HepG2 (cell line): ENCODE measurements around the gene KDM2B. TPM values are rescaled to one million over a fixed set of nuclear protein-coding genes. Genes with fewer than 3 reads are reported as not detected.

Experiments
- ARNT ChIP-seq: fragments of 450-650 bp; IDR thresholded peaks from 2 replicates; pipeline ENCODE4 v1.6.1; 2017
- ATF7-NPFF ChIP-seq: sonication (generic); formaldehyde crosslinking; IDR thresholded peaks from 2 replicates; pipeline ENCODE4 v1.8.1; 2023; ENCODE audit warnings: mild to moderate bottlenecking, low read depth, missing genetic modification reagents, moderate library complexity
- ELF1 ChIP-seq: sonication (generic); formaldehyde crosslinking; IDR thresholded peaks from 2 replicates; pipeline ENCODE4 v1.4.0; 2020; ENCODE audit warnings: missing genetic modification reagents
- GTF3A ChIP-seq: sonication (generic); formaldehyde crosslinking; conservative IDR thresholded peaks from 2 replicates; pipeline ENCODE4 v1.4.0; 2020; ENCODE audit warnings: mild to moderate bottlenecking, missing genetic modification reagents
- HDAC2 ChIP-seq: sonication (generic); formaldehyde crosslinking; IDR thresholded peaks from 2 replicates; pipeline ENCODE4 v1.4.0; 2020; ENCODE audit warnings: missing genetic modification reagents
- JUND ChIP-seq: sonication (generic); formaldehyde crosslinking; IDR thresholded peaks from 2 replicates; pipeline ENCODE4 v1.8.0; 2022; ENCODE audit warnings: mild to moderate bottlenecking, missing genetic modification reagents
- MAFF ChIP-seq: IDR thresholded peaks from 2 replicates; pipeline ENCODE4 v1.6.1; 2011; ENCODE audit warnings: low read depth, low read length, improper control_type of control experiment
- MED1 ChIP-seq: sonication (generic); formaldehyde crosslinking; IDR thresholded peaks from 2 replicates; pipeline ENCODE4 v1.4.0; 2020; ENCODE audit warnings: missing genetic modification reagents
- MED8 ChIP-seq: sonication (generic); formaldehyde crosslinking; IDR thresholded peaks from 2 replicates; pipeline ENCODE4 v1.8.1; 2023; ENCODE audit warnings: mild to moderate bottlenecking, missing genetic modification reagents; ENCODE audit not compliant: insufficient replicate concordance
- NR2F6 ChIP-seq, 2 experiments: IDR thresholded peaks; 2 replicates each; pipeline ENCODE4 v1.6.1; 2016; ENCODE audit warnings: antibody characterized with exemption in 1 of 2, mild to moderate bottlenecking in 1 of 2
- RAD51 ChIP-seq: fragments of 450-650 bp; IDR thresholded peaks from 2 replicates; pipeline ENCODE4 v1.6.1; 2016; ENCODE audit warnings: borderline replicate concordance
- RARA ChIP-seq: IDR thresholded peaks from 2 replicates; pipeline ENCODE4 v1.6.1; 2016; ENCODE audit warnings: missing genetic modification reagents, missing compliant biosample characterization
- RNF2 ChIP-seq: fragments of 450-650 bp; conservative IDR thresholded peaks from 2 replicates; pipeline ENCODE4 v1.6.1; 2016; ENCODE audit warnings: low read depth
- SATB2 ChIP-seq: sonication (generic); formaldehyde crosslinking; IDR thresholded peaks from 2 replicates; pipeline ENCODE4 v1.5.0; 2020; ENCODE audit warnings: missing genetic modification reagents
- TMF1 ChIP-seq: sonication (generic); formaldehyde crosslinking; IDR thresholded peaks from 2 replicates; pipeline ENCODE4 v1.8.1; 2022; ENCODE audit warnings: low read depth, missing genetic modification reagents
- TOPORS ChIP-seq: sonication (generic); formaldehyde crosslinking; IDR thresholded peaks from 2 replicates; pipeline ENCODE4 v1.8.0; 2023; ENCODE audit warnings: mild to moderate bottlenecking, missing genetic modification reagents
- ZC3H4 ChIP-seq: sonication (generic); formaldehyde crosslinking; IDR thresholded peaks from 2 replicates; pipeline ENCODE4 v1.4.0; 2020; ENCODE audit warnings: missing genetic modification reagents, borderline replicate concordance
- ZKSCAN8 ChIP-seq: IDR thresholded peaks from 2 replicates; pipeline ENCODE4 v1.6.1; 2016; ENCODE audit warnings: borderline replicate concordance, missing genetic modification reagents, missing compliant biosample characterization
- ZNF124 ChIP-seq: sonication (generic); formaldehyde crosslinking; IDR thresholded peaks from 2 replicates; pipeline ENCODE4 v1.4.0; 2020; ENCODE audit warnings: missing genetic modification reagents
- ZNF17 ChIP-seq: sonication (generic); formaldehyde crosslinking; IDR thresholded peaks from 2 replicates; pipeline ENCODE4 v1.5.0; 2020; ENCODE audit warnings: mild to moderate bottlenecking, missing genetic modification reagents
- ZNF883 ChIP-seq: sonication (generic); formaldehyde crosslinking; IDR thresholded peaks from 2 replicates; pipeline ENCODE4 v1.5.1; 2020; ENCODE audit warnings: mild to moderate bottlenecking, missing genetic modification reagents; ENCODE audit errors: not compliant biosample characterization
- ZNF891 ChIP-seq: sonication (generic); formaldehyde crosslinking; IDR thresholded peaks from 2 replicates; pipeline ENCODE4 v1.5.0; 2020; ENCODE audit warnings: mild to moderate bottlenecking, missing genetic modification reagents
- polyA plus RNA-seq, 8 experiments: library from polyadenylated mRNA; depleted of rRNA in 3 of 8; stranded (reverse) in 7 of 8; unstranded in 1 of 8; fragments of >200 nt; fragmentation: Illumina TruSeq in 4 of 8; extraction: Trizol in 4 of 8; gene quantifications; 2 replicates each; pipeline versions ENCODE4 v1.2.1 to v1.2.3, GENCODE V29; 2011 to 2016; ENCODE audit warnings: low read depth in 4 of 8, missing spikeins in 1 of 8, mixed read lengths in 1 of 8; ENCODE audit not compliant: insufficient read depth in 1 of 8
- total RNA-seq, 5 experiments: library from RNA; depleted of rRNA; stranded (reverse); fragments of >200 nt; fragmentation: Illumina TruSeq; extraction: Trizol; gene quantifications; 2 replicates each; pipeline ENCODE4 v1.2.3, GENCODE V29; 2016; ENCODE audit warnings: low read depth in 1 of 5
- TF ChIP-seq, protein P1 (sequence below): sonication (generic); formaldehyde crosslinking; IDR thresholded peaks from 2 replicates; pipeline ENCODE4 v1.4.0; 2020; ENCODE audit warnings: mild to moderate bottlenecking, missing genetic modification reagents
- TF ChIP-seq, protein P2 (sequence below): sonication (generic); formaldehyde crosslinking; IDR thresholded peaks from 2 replicates; pipeline ENCODE4 v1.4.0; 2020; ENCODE audit warnings: missing genetic modification reagents
- TF ChIP-seq, protein P3 (sequence below): sonication (generic); formaldehyde crosslinking; IDR thresholded peaks from 2 replicates; pipeline ENCODE4 v1.4.0; 2020; ENCODE audit warnings: missing genetic modification reagents, mild to moderate bottlenecking, borderline replicate concordance
- TF ChIP-seq, protein P4 (sequence below): sonication (generic); formaldehyde crosslinking; conservative IDR thresholded peaks from 2 replicates; pipeline ENCODE4 v1.4.0; 2020; ENCODE audit warnings: missing genetic modification reagents

Gene KDM2B
- total and polyA plus RNA-seq, 2 of the 13 experiments (the other 11 are each of a cell fraction or from before 2014, with no cell fraction given), result 17.5 to 26.1 TPM

DNA sequence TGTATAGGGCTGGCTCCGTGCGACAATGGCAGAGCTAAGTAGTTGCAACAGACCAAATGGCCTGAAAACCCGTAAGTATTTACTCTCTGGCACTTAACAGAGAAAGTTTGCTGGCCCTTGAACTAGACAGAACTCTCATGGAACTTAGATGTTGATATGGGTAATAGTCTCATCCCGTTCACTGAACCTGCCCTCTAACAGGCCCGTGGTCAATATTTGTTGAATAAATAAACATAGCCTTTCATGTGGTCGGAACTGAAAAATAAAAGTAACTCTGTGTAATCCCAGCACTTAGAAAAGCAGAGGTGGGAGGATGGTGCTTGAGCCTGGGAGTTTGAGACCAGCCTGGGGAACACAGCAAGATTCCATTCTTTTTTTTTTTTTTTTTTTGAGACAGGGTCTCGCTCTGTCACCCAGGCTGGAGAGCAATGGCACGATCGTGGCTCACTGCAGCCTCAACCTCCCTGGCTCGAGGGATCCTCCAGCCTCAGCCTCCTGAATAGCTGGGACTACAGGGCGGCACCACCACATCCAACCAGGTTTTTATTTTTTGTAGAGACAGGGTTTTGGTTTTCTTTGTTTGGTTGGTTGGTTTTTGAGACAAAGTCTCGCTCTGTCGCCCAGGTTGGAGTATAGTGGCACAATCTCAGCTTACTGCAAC, 29.7 kb downstream of the KDM2B start (continued):
- TF ChIP-seq HDAC2 (peak; percentile 96), JUND (CRISPR knock-in tag) (no peak), MED8 (CRISPR knock-in tag) (peak; percentile 78), TOPORS (CRISPR knock-in tag) (no peak), MED1 (CRISPR knock-in tag) (peak; percentile 91), GTF3A (CRISPR knock-in tag) (no peak), ZC3H4 (CRISPR knock-in tag) (no peak), ZNF891 (no peak), ZNF17 (CRISPR knock-in tag) (no peak), RARA (peak; percentile 97), ZNF124 (CRISPR knock-in tag) (0 out of 2 replicates have a peak, but pooled peaks have one; percentile 58), ZNF883 (CRISPR knock-in tag) (no peak), RNF2 (no peak), NR2F6 (IDR thresholded peaks at IDR 0.05) (peak; percentile 94), NR2F6 (CRISPR knock-in tag; IDR thresholded peaks at IDR 0.05) (peak; percentile 93), RAD51 (no peak), ELF1 (CRISPR knock-in tag) (peak; percentile 18; the same call in 1 of the 2 replicates), ZKSCAN8 (CRISPR knock-in tag) (peak; percentile 83; the same call in 1 of the 2 replicates), ATF7-NPFF (CRISPR knock-in tag) (no peak), MAFF (no peak), ARNT (no peak), SATB2 (CRISPR knock-in tag) (no peak), TMF1 (CRISPR knock-in tag) (no peak)
- TF ChIP-seq, protein P1, sequence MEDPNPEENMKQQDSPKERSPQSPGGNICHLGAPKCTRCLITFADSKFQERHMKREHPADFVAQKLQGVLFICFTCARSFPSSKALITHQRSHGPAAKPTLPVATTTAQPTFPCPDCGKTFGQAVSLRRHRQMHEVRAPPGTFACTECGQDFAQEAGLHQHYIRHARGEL (CRISPR knock-in tag), result no peak
- TF ChIP-seq, protein P2, sequence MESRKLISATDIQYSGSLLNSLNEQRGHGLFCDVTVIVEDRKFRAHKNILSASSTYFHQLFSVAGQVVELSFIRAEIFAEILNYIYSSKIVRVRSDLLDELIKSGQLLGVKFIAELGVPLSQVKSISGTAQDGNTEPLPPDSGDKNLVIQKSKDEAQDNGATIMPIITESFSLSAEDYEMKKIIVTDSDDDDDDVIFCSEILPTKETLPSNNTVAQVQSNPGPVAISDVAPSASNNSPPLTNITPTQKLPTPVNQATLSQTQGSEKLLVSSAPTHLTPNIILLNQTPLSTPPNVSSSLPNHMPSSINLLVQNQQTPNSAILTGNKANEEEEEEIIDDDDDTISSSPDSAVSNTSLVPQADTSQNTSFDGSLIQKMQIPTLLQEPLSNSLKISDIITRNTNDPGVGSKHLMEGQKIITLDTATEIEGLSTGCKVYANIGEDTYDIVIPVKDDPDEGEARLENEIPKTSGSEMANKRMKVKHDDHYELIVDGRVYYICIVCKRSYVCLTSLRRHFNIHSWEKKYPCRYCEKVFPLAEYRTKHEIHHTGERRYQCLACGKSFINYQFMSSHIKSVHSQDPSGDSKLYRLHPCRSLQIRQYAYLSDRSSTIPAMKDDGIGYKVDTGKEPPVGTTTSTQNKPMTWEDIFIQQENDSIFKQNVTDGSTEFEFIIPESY (CRISPR knock-in tag), result peak; percentile 63; the same call in 1 of the 2 replicates
- TF ChIP-seq, protein P3, sequence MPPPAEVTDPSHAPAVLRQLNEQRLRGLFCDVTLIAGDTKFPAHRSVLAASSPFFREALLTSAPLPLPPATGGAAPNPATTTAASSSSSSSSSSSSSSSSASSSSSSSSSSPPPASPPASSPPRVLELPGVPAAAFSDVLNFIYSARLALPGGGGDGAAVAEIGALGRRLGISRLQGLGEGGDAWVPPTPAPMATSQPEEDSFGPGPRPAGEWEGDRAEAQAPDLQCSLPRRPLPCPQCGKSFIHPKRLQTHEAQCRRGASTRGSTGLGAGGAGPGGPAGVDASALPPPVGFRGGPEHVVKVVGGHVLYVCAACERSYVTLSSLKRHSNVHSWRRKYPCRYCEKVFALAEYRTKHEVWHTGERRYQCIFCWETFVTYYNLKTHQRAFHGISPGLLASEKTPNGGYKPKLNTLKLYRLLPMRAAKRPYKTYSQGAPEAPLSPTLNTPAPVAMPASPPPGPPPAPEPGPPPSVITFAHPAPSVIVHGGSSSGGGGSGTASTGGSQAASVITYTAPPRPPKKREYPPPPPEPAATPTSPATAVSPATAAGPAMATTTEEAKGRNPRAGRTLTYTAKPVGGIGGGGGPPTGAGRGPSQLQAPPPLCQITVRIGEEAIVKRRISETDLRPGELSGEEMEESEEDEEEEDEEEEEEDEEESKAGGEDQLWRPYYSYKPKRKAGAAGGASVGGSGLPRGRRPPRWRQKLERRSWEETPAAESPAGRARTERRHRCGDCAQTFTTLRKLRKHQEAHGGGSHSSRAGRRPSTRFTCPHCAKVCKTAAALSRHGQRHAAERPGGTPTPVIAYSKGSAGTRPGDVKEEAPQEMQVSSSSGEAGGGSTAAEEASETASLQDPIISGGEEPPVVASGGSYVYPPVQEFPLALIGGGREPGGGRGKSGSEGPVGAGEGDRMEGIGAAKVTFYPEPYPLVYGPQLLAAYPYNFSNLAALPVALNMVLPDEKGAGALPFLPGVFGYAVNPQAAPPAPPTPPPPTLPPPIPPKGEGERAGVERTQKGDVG (CRISPR knock-in tag), result no peak
- TF ChIP-seq, protein P4, sequence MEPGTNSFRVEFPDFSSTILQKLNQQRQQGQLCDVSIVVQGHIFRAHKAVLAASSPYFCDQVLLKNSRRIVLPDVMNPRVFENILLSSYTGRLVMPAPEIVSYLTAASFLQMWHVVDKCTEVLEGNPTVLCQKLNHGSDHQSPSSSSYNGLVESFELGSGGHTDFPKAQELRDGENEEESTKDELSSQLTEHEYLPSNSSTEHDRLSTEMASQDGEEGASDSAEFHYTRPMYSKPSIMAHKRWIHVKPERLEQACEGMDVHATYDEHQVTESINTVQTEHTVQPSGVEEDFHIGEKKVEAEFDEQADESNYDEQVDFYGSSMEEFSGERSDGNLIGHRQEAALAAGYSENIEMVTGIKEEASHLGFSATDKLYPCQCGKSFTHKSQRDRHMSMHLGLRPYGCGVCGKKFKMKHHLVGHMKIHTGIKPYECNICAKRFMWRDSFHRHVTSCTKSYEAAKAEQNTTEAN, result 0 out of 2 replicates have a peak, but pooled peaks have one; percentile 50
